ENCODE data around the gene KXD1.
A peak's percentile ranks its signal among the peaks of the same experiment; 100 is the strongest.
"Not testable (repeated sequence)": the region's sequence is repeated elsewhere in the genome, so short reads cannot be mapped to it uniquely, and the experiment has no call there.

Gene KXD1, protein sequence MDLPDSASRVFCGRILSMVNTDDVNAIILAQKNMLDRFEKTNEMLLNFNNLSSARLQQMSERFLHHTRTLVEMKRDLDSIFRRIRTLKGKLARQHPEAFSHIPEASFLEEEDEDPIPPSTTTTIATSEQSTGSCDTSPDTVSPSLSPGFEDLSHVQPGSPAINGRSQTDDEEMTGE

DNA sequence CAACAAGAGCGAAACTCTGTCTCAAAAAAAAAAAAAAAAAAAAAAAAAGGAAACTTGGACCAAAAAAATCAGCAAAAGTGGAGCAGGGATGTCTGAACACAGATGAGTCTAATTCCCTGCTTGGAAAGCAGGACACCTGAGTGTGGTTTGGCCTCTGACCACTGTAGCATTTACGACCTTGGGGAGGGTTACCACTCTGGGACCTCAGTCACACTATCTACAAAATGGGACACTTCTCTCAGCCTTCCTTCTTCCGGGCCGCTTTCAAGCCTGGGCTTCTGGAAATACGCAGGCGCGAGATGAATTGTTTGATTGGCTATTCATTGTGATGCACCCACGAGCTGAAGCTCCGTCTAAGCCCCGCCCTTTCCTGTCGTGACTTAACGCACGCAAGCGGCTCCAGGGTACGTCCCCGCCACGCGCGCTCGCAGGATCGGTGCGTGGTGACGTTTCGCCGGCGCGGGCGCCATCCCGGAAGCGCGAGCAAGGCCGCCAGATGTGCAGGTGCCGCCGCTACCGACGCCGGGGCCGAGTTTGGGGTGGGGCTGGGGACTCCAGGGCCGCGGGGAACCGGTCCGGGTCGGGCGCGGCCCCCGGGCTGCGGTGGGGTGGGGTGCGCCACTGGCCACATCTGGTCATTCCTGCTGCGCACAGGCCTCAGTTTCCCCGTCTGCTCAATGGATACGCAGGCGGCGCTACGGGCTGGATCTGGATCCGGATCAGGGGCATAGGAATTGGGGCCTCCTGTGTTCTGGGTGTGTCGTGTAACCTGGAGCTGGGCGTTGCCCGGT lies at the start of gene KXD1:
Gene KXD1, plus strand, starts transcription at position 460 of the 791 bp plus-strand sequence. CDS start 4,187 bp downstream, outside the sequence.
- DNase-seq (ENCODE audit: low read depth, low spot score) = peak; percentile 98

DNA sequence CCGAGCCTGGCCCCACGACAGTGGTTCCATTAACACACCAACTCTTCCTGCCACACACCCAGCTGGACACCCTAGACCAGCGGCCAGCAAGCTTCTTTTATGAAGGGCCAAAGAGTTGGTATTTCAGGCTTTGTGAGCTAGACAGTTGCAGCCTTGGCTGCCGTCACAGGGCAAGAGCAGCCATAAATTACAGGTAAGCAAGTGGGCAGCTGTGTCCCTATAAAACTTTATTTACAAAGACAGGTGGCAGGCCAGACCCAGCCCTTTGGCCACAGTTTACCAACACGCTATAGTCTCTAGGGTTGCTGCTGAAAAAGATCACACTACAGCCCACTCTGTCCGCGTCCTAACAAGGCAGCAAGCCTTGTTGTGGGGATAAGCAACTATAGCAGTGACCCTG lies 49.1 kb upstream of the KXD1 start:
- no peak for DNase-seq (ENCODE audit: low read depth, low spot score)

DNA sequence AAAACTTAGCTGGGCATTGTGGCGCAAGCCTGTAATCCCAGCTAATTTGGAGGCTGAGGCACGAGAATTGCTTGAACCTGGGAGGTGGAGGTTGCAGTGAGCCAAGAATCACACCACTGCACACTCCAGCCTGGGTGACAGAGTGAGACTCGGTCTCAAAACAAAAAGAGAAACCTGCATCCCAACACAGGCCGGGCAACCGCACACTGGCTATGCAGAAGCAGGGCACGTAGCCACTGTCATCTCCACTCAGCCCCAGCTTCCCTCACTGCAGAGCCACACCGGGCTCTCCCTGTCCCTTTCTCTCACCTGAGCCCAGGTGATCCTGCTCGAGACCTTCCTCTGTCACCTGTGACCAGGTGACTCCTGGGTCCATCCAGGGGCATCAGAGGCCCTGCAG lies 47.5 kb upstream of the KXD1 start:
- DNase-seq (ENCODE audit: low read depth, low spot score) = no peak

DNA sequence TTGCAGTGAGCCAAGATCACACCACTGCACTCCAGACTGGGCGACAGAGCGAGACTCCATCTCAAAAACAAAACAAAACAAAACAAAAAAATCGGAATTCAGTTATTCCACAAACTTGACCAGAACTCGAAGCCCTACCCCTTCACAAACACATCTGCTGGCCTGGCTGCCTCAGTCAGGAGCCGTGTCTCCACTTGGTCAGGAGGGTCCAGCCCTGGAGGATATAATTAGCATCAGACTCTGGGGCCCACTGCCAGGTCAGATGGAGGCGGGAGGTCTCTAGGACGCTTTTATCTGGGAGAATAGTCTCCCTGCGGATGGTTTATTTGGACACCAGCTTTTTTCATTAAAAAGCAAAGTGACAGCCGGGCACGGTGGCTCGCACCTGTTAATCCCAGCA lies 43.8 kb upstream of the KXD1 start:
- no peak for DNase-seq (ENCODE audit: low read depth, low spot score)

DNA sequence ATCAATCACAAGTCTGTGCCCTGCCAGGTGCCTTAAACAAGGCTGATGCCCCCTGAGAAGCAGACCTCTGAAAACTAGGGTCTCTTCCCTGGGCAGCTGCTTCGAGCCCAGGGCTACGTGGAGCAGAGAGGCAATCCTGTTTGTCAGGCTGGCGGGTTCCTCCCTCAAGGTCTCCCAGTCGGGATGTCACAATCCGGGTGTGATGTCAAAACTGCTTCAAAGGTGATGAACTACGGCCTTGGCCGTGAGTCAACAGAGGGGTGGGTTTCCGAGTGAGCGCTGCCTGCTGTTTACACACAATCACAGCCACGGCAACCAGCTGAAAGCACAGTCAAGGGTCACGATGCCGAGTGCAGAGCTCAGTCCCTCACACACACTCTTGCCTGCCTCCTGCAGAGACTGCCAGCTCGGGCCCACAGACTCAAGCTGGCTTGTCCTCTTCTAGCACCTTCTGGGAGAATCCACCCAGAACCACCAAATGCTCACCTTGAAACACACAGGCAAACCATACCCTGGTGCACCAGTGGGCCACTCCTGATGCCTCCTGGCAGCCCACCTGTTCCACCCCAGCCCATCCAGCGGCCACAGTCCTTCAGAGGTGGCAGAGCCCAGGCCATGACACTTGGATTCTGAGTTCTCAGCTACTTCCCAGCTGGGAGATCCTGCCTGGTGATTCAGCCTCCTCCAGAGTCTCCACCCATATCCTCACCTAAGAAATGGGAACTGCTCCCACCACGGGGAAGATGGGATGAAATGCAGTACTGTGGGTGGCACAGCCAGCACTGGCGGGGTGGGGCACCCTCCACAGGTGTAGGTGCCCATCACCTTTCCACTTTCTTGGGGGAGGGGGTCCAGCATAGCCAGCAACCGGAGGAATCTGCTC lies 42.6 kb upstream of the KXD1 start:
- peak; percentile 29 for DNase-seq (ENCODE audit: low read depth, low spot score)

DNA sequence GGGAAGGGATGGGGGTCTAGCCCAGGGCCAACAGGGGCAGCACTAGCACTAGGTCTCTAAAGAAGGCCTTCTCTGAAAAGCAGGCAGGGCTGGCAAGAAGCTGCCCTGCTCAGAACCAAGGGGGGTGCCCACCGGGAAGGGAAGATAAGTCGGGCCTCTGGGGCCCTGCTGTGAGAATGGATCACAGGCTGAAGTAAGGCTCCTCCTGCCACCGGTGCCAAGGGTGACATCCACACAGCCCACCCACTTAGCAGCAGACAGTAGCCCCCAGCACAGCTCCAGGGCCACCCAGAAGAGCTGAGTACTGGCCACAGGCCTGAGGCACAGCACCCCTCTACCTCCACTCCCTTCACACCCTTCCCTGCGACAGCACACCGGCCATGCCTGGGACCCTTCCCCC lies 41.7 kb upstream of the KXD1 start:
- no peak for DNase-seq (ENCODE audit: low read depth, low spot score)

DNA sequence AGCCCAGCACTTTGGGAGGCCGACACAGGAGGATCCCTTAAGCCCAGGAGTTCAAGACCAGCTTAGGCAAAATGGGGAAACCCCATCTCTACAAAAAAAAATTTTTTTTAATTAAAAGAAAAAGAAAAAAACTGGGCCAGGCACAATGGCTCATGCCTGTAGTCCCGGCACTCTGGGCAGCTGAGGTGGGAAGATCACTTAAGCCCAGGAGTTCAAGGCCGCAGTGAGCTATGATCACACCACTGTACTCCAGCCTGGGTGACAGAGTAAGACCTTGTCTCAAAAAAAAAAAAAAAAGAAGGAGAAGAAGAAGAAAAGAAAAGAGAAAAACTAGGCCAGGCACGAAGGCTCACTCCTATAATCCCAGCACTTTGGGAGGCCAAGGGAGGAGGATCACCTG lies 40.1 kb upstream of the KXD1 start:
- no peak for DNase-seq (ENCODE audit: low read depth, low spot score)

DNA sequence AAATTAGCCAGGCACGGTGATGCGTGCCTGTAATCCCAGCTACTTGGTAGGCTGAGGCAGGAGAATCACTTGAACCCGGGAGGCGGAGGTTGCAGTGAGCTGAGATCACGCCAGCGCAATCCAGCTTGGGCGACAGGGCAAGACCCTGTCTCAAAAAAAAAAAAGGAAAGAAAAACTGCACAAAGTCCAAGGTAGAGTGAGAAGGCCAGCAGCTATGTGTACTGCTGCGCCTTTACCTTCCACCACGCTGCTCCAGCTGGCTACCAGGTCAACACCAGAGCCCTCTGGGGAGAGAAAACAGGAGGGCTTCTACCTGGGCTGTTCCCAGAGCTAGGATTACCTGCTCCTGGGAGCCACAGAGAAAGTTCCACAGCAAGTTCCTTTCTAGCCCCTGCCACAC lies 39.0 kb upstream of the KXD1 start:
- no peak for DNase-seq (ENCODE audit: low read depth, low spot score)

DNA sequence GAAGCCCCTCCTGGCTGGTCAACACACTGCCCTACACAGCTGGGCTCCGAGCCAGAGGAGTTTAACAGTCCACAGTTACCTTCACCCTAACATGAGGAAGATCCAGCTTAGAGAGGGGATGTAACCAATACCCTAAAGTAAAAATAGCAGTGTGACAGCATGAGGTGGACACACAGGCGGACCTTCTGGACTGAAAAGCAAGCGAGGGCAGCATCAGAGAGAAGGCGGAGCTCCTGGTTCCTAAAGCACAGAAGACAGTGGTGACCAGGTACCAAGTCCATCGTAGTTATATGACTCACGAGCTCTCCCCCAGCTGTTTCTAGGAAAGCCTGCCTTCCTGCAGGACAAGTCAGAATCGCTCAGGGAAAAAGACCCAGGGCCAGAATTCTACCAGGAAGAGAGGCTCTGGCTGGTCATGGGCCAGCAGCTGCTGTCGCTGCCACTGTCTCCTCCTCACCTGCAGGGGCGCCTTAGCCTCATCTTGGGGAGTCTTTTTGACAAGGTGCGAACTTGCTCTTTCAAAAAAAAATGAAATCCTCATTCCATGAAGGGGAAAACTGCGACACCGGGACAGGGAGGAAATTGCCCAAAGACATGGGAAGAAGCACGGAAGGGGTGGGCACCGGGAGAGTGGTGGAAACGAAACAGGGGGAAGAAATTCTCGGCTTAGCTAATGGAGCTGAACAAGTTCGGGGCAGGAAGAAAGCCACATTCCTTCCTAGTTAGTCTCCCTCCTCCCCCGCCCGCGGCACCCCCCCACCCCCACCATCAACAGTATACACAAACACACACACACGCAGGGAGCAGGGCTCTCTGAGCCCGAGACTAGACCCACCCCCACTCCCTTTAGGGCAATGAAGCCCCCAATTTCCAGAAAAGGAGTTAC lies 37.5 kb upstream of the KXD1 start:
- peak; percentile 83 for DNase-seq (ENCODE audit: low read depth, low spot score)

DNA sequence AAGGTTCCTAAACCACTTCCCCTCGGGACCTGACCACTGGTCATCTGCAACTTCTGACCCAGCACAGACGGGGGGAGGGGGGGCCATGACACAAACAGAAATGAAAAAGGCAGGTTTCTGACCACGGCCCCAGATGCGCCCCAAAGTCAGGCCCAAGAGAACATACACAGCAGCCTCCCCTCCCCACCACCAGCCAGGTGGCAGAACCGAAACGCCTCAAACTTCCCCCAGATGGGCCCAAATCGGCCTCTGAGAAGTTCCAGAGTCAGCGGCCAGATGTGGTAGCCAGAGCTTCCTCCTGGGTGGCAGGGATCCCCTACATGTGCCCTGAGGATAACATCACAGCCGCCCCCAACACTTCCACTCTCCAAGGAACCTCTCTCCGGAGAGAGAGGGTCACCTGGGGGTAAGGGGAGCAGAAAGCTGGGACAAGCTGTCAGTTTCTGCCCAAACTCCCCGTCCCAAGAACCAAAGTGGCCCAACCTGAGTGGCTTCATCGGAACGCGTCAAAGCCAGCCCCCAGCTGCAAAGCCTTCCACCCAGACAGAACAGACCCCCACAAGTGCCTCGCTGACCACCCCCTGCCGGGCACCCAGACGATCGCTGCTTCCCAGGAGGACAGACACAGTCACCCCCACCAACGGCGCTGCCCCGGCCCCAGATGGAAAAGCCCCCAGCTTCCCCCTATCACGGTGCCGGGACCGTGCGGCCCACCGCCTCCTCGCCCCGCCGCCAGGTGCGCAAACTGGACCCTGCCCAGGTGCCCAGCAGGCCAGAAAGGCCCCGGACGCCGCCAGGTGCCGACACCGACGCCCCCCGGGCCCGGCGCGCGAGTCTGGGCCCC lies 36.6 kb upstream of the KXD1 start:
- DNase-seq (ENCODE audit: low read depth, low spot score) = peak; percentile 41

DNA sequence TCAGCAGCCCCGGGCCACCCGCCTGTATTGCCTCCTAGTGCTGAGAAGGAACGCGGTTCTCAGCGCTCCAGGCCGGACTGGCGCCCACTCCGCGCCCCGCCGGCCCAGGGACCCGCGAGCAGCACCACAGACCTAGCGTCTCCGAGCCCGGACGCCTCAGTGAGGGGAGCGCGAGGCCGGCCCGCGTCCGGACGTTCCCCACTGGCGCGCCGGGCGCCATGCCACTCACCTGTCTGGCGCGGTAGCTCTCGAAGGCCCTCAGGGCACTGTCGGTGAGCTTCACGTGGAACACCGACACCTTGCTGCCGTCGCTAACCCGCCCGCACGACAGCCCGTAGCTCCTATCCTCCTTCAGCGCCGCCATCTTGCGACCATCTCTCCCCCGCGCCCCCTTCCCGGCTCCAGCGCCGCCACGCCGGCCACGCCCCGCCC lies 36.0 kb upstream of the KXD1 start, which contains the start of gene ELL:
Gene ELL, minus strand, starts transcription at position 379 of the 432 bp plus-strand sequence. Its CDS starts 15 bp downstream, at position 364.
- no peak for DNase-seq (ENCODE audit: low read depth, low spot score)

DNA sequence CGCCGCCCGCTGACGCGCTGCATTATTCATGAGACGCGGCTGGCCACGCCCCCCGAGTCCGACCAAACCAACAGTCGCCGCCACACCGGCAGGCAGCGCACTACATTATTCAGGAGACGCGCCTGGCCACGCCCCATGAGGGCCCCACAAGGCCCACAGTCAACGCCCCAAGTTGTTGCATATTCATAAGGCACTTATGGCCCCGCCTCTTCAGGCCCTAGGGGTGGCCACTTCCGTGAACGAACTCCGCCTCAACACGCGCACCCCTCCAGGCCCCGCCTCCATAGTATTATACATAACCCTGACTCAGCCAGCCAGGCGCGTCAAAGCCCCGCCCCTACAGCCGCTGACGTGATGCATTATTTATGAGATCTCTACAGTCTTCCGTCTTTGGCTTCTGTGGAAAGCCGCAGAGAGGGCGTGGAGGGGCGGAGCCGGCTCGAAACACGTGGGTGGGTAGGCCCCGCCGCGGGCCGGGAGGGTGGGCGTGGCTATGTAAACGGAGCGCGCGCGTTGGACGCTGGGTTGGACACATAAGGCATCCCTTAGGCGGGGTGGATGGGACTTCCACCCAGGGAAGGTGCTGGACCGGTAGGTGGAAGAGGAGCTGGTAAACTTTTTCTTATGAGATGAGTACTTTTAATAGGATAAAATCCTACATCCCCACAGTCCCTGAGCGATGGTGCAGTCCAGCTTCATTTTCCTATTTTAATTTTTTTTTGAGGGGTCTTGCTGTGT lies 35.4 kb upstream of the KXD1 start:
- DNase-seq (ENCODE audit: low read depth, low spot score) = peak; percentile 100

DNA sequence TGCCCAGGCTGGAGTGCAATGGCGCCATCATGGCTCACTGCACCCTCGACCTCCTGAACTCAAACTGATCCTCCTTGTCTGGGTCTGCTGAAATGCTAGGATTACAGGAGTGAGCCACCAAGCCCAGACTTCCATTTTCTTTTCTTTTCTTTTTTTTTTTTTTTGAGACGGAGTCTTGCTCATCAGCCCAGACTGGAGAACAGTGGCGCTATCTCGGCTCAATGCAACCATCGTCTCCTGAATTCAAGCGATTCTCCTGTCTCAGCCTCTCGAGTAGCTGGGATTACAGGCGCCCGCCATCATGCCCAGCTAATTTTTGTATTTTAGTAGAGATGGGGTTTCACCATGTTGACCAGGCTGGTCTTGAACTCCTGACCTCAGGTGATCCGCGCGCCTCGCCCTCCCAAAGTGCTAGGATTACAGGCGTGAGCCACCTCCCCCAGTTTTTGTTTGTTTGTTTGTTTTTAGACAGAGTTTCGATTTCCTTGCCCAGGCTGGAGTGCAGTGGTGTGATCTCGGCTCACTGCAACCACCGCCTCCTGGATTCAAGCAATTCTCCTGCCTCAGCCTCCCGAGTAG lies 34.7 kb upstream of the KXD1 start:
- DNase-seq (ENCODE audit: low read depth, low spot score) = not testable (repeated sequence)

DNA sequence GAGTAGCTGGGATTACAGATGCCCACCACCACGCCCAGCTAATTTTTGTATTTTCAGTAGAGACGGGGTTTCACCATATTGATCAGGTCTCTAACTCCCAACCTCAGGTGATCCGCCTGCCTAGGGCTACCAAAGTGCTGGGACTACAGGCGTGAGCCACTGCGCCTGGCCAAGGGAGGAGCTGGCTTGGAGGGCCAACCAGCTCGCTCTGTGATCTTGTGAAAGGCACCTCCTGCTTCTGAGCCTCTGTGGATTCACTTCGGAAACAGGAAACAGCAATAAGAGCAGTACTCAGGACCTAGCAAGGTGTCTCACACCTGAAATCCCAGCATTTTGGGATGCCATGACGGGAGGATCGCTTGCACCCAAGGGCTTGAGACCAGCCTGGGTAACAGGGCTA lies 33.8 kb upstream of the KXD1 start:
- DNase-seq (ENCODE audit: low read depth, low spot score) = no peak

DNA sequence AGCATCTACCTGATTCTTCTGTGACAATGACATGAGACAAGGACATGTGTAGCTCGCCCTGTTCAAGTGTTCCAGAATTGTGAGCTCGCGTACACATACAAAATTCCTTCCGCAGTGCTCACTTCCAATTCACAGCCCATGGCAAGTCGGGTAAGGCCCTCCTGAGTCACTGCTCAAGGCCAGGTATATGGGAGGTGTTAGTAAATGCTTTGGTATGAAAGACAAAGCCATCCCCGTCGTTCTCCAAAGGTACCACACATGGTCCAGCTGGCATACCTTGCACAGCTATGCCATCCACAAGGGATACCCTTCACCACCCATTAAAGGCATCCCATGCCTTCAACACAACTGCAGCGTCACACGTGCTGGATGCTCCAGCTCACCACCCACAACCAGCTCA lies 31.4 kb upstream of the KXD1 start:
- DNase-seq (ENCODE audit: low read depth, low spot score) = no peak

DNA sequence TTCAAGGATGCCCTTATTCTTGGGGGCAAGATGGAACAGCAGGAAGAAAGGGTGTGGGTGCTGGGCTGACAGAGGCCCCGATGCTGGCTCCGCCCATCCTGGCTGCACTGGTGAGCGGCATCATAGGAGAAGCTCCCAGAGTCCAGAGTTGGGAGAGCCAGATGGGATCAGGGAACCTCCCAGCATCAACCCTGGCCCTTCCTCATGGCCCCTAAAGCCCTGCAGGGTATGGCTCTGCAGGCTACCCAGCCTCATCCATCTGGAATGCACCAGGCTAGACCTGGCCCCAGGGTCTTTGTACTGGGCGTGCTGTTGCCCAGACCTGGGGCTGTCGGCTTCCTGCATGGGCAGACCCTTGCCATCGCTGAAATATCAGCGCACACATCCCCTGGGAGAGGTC lies 27.9 kb upstream of the KXD1 start:
- no peak for DNase-seq (ENCODE audit: low read depth, low spot score)

DNA sequence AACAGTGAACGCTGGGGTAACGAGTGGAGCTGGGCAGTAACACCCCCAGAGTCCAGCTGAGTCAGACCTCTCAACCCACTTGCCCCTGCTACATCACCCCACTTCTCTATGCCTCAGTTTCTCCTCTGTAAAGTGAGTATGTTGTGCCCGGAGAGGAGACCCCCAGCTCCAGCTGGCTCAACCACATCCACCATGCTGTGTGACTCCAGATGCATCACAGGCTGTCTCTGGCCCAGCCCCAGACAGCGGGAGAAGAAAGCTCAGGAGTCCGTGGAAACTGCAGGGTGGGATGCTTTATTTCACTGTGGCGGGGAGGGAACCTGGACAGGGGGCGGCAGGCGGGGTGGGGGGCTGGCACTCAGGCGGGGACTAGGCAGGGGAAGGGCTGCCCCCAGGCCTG lies 26.2 kb upstream of the KXD1 start:
- no peak for DNase-seq (ENCODE audit: low read depth, low spot score)

DNA sequence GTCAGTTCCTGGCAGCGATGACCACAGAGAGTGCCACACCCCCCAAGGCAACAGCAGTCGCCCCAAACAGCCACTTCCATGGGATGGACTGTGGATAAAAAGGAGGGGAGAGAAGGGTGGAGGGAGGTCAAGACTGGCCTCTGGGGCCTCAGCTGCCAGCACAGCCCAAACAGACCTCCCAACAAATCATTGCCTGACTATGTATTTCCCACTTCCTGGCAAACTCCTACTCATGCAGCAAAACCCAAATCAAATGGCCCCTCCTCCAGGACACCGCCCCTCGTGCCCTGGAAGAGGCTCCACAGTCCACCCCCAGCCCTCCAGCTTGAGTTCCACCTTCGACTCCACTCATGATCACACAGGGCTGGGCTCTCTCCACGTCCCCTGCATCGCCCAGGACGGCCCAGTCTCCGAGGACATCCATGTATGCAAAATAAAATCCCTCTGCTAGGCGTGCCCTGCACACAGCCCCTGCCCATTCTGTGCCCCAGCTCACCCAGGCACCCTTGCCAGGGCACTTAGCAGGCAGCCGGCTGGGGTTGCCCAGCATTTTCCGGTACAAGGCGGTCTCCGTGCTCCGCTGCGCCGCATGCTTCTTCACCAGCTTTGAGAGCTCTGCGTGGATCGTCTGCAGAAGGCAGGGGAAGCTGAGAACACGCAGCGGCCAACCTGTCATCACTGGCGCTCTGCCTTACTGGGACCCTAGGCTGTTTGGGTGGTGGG lies 25.3 kb upstream of the KXD1 start:
- DNase-seq (ENCODE audit: low read depth, low spot score) = no peak

DNA sequence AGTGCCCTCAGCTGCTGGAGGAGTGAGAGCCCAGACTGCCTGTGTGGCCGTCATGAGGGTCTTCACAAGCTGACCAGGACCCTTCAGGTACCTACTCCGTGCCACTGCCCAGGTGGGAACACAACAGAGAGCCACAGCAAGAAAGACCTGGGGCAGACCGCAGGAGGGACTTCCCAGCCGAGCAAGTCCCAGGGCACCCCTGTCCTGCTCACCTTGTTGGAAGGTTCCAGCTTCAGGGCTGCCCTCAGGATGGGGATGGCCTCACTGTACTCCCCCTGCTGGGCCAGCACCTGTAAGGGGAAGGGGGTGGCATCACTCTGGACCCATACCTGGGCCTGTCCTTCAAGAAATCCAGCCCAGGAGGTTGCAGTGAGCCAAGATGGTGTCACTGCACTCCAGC lies 24.6 kb upstream of the KXD1 start:
- DNase-seq (ENCODE audit: low read depth, low spot score) = no peak

All from astrocyte of the hippocampus (primary cell).